ENCODE results near the gene SERINC5.
A peak's percentile ranks its signal among the peaks of the same experiment; 100 is the strongest.
"Not testable (repeated sequence)": the region's sequence is repeated elsewhere in the genome, so short reads cannot be mapped to it uniquely, and the experiment has no call there.

Gene SERINC5

DNA sequence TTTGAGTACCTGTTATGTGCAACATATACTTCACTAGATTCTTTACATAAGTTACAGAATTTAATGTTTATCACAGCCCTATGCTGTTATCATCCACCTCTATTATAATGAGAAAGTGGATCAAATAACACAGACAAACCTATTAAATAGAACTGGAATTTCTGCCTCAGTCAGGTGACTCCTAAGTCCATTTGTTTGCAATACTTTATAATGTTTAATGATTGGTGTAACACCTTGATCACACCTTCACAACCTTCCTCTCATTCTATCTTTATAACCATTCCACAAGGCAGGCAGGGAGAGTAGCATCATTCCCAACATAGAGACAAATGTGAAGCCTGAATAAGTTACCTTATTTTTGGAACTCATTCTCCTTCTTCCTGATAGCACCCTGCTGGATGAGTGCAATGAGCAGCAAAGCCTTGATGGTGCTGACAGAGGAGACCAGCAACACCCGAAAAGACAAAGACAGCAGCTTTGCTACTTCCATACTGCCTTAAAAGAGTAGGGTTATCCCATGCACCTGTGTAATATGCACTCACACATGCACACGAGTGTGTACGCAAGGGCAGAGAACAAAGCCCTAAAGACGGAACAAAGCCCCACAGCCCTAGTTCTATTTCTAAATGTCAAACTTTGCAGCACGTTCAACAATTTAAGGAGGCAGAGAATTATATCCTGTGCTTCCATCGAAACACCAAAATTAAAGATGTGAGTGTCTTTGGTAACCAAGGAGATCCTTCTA lies 30.5 kb downstream of the SERINC5 start:
- DNase-seq, result no peak

DNA sequence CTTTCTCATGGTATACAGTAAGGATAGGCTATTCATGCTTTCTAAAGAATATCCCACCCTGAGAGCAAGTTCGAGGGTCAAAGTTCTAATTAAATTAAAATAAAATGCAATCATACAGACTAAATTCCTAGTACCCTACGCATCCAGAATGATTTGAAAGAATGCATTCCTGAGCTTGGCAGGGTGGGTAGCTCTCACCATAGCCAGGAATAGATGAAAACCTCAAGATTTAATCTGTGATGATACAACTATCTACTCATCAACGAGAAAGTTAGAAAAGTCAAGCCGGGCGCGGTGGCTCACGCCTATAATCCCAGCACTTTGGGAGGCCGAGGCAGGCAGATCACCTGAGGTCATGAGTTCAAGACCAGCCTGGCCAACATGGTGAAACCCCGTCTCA lies 32.3 kb downstream of the SERINC5 start:
- no peak for DNase-seq

DNA sequence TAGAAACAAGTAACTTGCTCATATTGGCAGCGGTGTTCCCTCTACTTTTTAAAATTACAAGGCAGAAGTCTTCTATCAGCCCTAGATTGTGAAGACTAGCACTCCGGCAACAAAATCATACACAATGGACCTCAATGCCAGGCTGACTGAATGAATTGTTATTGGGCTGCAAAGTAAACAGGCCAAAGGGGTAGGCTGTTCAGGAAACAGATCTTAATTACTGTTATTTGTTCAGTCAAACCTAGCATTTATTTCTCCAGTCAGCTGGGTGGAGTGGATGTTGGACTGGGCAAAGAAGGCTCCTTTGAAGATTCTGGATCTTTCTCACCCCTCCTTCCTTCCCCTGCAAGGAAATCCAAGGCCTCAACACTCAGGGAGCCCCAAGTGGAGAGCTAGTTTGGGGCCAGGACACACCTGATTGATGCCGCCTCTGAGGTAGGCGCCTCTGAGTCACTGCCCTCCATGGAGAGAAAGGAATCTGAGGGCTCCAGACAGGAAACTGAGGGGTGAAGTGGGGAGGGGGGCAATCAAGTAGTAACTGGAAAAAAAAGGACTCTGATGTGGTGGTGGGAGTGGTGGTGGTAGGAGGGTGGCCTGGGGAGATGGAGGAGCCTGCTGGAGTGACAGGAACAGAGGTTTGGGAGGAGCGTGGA lies 35.5 kb downstream of the SERINC5 start:
- DNase-seq, result peak; percentile 80

DNA sequence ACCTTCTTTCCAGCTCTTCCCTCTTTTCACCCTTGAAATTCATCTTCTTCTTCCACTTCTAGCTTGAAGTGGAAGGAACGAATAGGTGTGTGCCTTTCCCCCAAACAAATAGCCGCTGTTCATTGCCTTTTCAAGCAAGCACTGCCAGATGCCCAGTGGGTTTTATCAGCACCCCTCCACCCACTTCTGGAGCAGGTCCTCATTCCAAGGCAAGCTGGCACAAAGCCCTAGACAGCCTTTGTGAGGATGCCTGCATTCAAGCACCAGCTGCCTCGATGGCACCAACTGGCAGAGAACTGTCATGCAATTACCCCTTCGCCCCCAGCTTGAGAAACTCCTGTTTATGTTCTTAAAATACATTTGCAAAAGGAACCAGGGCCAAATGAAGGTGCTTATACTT lies 36.5 kb downstream of the SERINC5 start:
- DNase-seq, result no peak

DNA sequence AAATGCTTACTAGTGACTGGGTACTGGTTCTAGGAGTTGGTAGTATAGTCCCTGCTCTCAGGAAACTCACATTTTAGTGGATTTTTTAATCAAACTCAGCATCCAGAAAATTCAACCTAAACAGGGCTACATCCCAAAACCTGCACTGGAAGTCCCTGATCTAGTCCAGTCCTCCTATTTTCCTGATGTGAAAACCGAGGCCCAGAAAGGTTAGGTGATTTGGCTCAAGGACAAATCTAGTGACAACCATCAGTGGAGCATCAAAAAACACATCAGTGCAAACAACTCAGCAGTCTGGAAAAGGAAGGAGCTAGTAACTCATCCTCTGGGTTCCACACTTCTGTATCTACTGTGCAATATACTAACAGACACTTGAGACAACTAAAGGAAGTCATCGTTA lies 38.2 kb downstream of the SERINC5 start:
- no peak for DNase-seq

DNA sequence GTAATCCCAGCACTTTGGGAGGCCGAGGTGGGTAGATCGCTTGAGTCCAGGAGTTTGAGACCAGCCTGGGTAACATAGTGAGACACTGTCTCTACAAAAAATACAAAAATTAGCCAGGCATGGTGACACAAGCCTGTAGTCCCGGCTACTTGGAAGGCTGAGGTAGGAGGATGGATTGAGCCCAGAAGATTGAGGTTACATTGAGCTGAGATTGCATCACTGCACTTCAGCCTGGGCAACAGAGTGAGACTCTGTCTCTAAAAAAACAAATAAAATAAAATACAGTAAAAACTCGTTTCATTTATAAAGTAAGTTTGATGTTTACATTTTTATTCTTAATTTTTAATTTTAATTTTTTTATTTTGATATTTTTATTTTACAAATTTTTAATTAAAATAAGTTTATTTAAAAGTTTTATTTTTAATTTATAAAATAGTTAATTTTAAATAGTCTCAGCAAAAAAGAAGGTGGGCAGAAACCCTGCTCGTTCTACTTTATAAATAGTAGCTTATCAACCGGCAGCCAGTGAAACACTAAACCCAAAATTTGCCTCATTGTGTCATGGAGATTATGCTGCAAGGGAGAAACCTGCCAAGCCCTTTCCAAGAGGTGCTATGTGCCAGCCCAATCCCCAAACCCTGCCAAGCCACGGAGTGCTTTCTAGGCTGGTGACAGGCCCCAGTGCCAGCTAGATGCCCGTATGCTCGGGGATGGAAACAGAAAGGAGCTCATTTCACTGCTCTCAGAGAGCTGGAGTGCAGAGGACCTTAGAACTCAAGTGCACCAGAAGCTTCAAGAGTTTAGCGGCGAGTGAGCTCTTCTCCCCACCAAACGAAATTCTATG lies 38.9 kb downstream of the SERINC5 start:
- no peak for DNase-seq

DNA sequence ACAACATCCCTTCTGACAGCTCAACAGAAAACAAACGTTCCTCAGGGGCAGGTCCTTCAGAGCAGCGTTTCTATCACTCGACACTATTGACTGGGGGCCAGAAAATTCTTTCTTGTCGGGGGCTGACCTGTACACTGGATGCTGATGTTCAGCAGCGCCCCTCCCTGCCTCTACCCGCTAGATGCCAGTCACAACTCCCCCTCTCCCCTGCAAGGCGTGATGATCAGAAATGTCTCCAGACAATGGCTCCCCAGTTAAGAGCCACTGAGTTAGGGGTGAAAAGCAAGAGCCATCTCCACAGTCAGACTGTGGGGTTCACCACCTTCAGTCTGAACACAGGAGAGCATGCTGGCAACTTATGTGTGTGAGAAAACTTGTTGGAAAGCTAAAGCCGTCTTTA lies 39.8 kb downstream of the SERINC5 start:
- DNase-seq, result no peak

DNA sequence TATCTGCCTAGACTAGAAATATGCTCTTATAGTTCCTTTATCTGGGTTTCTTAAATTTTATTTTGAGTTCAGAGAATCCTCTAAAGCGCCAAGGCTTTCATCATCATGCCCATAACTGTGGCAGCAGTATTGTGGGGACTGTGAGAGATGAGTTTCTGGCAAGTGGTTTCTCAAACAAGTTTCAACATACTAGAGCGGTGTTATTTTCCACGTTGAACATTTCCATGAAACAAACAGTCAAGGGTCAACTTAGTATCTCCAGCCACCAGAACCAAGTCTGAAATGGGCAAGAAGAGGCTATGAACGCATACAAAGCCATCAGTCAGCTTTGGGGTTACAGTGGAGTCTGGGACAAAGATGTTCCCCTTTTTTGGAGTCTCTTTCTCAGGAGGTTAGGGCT lies 40.3 kb downstream of the SERINC5 start:
- DNase-seq, result no peak

DNA sequence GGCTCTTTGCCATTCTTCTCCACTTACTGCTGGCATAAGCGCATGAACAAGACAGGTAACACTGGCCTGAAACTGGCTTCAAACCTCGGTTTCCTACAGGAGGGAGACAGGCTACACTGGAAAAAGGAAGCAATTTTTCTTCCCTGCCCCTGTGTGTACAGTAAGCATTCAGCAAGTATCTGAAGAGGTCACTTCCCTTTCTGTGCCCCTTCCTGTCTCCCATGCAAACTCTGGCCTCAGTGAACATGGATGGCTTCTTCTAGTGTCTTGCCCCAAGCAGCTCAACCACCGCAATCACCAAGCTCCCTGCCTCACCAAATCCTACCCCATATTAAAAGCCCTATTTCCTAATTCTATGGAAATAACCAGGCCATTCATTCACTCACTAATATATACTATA lies 42.4 kb downstream of the SERINC5 start:
- no peak for DNase-seq

DNA sequence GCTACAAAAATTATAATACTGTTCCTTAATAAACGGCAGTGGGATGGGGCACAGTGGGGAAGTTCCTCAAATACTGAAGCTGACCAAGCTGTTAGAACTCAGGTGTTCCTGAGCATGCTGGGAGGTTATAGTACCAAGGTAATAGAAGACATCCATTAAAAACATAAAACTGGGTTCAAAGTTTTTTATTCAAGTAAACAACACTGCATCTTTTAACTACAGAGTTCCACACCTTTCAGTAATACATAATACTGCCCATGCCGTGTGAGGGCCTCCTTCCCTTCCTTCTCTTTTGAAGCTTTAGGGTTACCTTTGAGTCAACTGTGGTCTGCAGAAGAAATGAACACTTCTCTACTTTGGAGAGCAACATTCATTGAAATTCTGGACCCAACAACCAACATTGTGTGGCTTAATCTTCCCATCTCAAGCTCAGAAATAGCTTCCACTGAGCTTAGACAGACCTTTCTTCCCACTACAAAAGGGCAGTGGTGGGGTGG lies 43.6 kb downstream of the SERINC5 start:
- no peak for DNase-seq

DNA sequence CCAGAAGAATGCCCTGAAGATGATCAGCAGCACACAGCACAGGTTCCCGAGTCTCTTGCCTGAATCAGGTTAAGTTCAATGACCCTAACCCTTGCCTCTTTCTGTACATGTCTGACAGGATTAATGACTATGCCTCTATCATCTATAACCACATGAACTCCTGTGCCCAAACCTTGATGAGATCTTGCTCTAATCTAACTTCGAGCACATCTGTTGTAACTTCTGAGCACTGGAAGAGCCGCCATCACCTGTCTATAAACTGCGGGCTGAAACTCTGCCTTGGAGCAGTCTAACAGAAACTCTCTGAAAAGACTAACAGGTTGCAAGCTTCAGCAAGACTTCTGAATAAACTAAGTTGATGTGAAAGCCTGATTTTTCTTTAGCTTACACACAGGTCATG lies 44.5 kb downstream of the SERINC5 start:
- DNase-seq, result no peak

DNA sequence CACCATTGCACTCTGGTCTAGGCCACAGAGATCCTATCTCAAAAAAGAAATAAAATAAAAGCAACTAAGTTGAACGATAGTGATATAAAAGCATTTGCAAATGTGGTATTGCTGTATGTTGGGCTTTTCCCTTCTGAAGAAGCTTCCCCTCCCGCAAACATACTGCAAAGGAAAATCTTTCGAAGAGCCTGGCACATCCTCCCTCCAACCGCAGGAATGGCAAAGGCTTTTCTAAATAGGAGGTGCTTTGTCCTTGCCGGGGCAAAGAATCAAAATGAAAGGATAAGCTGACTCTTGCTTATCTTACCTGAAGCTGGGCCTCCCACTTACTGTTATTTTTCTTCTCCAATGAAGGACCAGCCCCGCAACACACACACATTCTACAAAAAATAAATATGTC lies 45.8 kb downstream of the SERINC5 start:
- DNase-seq, result no peak

DNA sequence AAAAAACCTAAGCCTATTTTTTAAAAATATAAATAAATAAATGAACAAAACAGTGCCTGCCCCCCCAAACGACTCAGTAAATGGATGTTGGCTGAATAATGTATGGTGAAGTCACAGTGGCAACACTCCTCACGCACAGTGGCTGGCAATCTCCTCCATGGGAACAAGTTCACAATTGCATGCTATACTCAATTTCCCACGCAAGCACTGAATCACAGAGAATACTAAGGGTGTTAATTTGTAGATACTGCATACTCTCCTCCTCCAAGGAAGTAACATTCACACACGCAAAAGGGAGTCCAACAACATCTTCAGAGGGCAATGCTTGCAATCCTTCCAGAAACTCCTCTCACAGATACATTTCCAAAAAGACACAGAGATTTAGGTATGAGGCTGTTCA lies 47.5 kb downstream of the SERINC5 start:
- no peak for DNase-seq

DNA sequence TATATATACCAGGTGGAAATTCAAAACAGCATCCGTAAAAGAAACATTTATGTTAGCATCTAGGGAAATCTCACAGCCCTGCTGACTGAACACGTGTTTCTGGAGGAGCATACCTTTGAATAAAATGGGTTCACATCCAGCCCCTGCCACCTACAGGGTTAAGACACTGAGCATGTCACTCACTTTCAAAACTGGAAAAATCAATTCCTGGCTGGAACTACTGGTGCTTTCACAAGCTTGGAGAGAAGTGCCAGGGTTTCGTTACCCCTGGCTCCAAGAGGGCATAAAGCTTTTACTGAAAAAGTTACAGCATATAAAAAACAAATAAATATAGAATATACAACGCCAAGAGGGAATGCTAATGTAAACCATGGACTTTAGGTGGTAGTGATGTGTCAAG lies 48.0 kb downstream of the SERINC5 start:
- DNase-seq, result no peak

DNA sequence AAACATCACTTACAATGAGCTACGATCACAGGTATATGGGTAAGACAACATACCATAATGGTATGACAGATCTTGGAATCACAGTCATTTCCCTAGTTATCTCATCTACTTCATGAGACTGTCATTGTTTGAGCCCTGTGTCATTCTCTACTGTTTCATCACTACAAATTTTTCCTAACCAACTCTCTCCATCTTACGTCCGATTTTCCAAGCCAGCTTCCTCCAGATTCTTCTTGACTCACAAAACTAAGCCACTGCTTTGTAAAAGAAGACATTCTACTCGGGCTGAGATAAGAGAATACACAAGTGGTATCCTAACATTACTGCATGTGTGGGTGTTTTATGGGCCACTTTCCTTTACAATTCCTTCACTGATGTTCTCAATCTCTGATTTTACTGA lies 49.6 kb downstream of the SERINC5 start:
- no peak for DNase-seq

DNA sequence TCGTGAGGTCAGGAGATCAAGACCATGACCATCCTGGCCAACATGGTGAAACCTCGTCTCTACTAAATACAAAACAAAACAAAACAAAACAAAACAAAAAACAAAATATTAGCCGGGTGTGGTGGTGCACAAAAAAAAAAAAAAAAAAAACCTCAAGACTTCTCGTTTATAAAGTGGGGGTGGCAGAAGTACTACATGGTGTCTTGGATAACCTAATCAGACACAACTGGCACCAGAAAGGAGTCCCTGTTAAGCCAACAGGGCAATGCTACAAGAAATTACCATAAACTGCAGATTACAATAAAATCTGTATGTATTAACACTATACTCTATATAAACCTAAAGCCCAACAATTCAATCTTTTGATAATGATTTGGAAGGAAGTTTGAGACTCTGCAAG lies 50.0 kb downstream of the SERINC5 start:
- DNase-seq, result no peak

DNA sequence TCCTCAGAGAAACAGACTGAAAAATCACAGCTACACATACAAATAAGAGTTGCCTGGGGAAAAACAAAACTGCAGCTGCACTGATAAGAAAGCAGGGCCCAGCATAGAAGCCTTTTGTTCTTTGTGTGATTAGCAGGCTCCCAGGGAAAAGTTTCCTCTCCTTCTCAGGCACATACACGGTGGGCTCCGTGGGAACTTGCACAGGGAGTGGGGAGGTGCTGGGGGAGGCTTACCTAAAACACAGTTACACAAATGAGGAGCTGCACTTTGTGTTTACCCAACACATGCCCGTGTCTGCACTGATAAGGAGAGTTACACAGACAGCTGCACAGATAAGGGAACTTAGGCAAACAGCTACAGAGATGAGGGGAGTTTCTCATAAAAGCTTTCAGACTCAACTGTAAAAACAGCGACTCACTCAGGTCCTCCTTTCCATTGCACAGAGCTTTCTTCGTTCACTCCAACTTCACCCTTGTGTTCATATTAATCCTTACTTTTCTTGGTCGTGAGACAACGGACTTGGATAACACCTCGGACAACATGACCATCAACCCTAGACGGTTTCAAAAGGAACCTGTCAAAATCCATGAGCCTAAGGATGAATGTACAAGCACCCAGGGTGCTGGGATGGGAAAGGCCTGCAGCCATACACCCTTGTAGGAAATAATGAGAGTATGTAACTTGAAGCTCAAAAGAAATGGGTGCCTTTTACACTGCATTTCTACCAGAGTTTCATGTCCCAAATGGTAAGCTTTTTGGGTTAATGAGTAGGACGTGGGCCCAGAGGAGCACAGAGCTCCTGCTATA lies 50.8 kb downstream of the SERINC5 start:
- no peak for DNase-seq

DNA sequence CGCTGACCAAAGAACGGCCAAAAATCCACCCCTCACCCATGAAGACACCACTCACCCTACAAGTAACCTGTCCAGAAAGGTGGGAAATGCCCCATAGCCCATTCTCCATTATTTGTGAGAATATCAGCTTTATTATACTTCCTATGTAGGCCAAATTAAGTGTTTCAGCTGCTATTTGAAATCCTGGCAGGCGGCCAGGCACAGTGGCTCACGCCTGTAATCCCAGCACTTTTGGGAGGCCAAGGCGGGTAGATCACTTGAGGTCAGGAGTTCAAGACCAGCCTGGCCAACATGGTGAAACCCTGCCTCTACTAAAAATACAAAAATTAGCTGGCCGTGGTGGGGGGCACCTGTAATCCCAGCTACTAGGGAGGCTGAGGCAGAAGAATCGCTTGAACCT lies 54.1 kb downstream of the SERINC5 start:
- DNase-seq, result not testable (repeated sequence)

DNA sequence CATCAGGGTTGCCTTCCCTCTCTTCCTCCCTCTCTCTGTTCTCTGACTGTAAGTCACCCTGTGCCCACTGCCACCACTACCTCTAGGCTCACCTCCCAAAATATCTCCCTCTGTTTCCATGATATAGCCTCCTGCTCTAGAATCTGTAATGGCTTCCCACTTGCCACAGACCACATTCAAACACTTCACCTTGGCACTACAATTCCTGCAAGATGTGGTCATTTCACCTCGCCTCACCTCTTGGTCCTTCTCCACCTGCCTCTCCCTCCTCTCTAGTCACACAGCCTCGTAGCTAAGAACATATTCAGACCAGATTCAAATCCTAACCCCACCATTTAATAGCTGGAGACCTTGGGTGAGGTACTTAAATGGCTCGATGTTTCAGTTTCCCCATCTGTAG lies 56.9 kb downstream of the SERINC5 start:
- no peak for DNase-seq

DNA sequence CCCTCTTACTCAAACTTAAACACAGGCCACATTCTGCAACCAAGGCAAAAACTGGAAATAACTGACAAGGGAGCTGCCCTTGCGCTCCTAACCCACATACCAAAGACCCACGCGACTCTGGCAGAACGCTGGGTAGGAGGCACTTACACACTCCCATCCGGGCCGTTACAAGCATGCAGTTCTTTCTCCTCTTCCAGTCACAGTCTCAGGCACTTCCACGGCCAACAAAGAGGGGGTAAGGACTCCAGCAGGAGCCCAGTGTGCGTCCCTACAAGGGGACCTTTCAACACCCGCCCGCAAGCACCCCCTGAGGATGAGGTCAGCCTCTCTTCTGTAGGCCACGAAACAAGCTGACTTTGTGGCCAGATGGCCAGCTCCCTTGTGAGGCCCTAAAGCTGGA lies 57.4 kb downstream of the SERINC5 start:
- DNase-seq, result no peak

DNA sequence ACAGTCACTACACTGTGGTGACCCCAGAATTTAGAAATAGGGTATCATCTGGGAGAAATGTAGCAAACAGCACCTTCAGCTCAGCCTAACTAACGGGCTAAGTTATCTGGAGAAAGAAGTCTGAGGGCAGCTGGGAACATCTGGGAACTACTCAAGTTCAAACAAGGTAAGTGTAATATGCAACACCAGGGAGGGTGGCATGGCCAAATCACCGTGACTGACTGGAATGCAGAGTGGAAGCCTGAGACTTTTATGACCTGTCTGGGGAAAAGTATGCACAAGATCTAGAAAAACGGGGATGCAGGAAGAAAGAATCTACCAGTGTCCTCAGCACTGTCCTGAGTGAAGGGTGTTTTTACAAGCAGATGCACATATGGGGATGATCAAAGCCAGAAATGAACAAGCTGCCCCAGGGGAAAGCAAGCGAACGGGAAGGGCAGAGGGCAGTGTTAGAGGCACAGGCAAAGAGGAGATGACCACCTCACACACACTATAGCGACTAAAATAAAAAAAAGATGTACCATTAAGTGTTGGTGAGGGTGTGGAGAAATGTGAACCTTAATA lies 59.9 kb downstream of the SERINC5 start:
- no peak for DNase-seq

DNA sequence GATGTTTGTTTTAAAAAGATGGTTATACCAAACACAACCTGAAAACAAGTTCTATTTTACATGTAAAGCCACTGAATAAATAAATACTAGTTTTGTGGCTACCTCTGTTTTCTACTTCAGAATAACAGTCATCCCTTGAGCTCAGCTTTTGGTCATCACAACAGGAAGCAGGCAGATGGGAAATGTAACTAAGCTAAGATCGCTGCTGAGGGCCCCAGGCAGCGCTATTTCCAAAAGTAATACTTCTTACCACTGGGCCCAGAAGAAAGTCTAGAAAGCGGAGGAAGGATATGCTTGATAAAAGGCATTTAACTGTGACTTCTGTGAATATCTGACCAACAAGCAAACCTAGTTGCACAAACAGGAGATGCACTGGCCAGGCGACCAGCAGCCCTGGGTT lies 61.4 kb downstream of the SERINC5 start:
- DNase-seq, result no peak

DNA sequence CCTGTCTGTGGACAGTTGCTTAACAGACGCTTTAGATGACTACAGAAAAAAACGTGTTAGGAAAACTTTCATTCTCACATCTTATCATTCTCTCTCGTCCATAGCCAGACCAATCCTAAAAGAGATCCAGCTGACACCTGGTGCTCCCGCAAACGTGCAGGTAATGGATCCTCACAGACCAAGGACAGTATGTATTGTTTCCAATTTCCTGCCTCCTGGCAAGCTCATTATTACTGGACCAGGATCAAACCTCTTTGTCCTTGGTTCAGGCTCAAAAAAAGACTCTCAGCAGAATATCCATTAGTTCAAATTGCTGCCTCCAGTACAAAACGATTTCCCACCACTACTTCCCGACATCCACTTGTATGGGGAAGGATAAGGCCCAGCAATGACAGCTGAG lies 62.4 kb downstream of the SERINC5 start:
- peak; percentile 98 for DNase-seq

Measured in NCI-H748 treated with DMSO at 0.1 percent for 48 hours (cell line).